PFSK-1 (cell line): Measurements from ENCODE around the gene AKAP8L. TPM values are rescaled to one million over a fixed set of nuclear protein-coding genes. Genes with fewer than 3 reads are reported as not detected.

ENCODE experiments used
- FOXP2 ChIP-seq: optimal IDR thresholded peaks from 2 replicates; pipeline ENCODE3; 2011; ENCODE audit warnings: borderline replicate concordance, control low read depth, inconsistent platforms; ENCODE audit not compliant: insufficient read depth; ENCODE audit errors: extremely low read length, extremely low read depth
- POLR2AphosphoS5 ChIP-seq: IDR thresholded peaks from 2 replicates; pipeline ENCODE4 v1.6.1; 2012; ENCODE audit warnings: low read depth, mild to moderate bottlenecking, control low read depth, low read length, moderate library complexity
- REST ChIP-seq, 2 experiments: IDR thresholded peaks; 2 replicates each; pipeline versions ENCODE4 v1.6.1 to v1.8.0; 2011 to 2012; ENCODE audit warnings: low read depth in 2 of 2, low read length in 2 of 2, control low read depth in 1 of 2, inconsistent platforms in 1 of 2, mild to moderate bottlenecking in 1 of 2, moderate library complexity in 1 of 2; ENCODE audit not compliant: insufficient read depth in 1 of 2
- SIN3A ChIP-seq: IDR thresholded peaks from 2 replicates; pipeline ENCODE4 v1.6.1; 2012; ENCODE audit warnings: mild to moderate bottlenecking, low read length, moderate library complexity, borderline replicate concordance; ENCODE audit not compliant: insufficient read depth
- TAF1 ChIP-seq: IDR thresholded peaks from 2 replicates; pipeline ENCODE4 v1.6.1; 2012; ENCODE audit warnings: low read length, control low read depth, borderline replicate concordance; ENCODE audit not compliant: insufficient read depth
- polyA plus RNA-seq: library from polyadenylated mRNA; unstranded; fragments of >200 nt; gene quantifications from one replicate; pipeline ENCODE4 v1.2.1, GENCODE V29; 2012; ENCODE audit warnings: low read depth, missing spikeins; ENCODE audit not compliant: insufficient read length

Gene AKAP8L
- polyA plus RNA-seq = 110 TPM

- TF ChIP-seq REST (IDR thresholded peaks at IDR 0.05; ENCODE audit: insufficient read depth in 1 of 2, low read depth in 2 of 2, low read length in 2 of 2) (no peak; a peak in 1 of 4 replicates), POLR2AphosphoS5 (no peak; the same call in none of the 2 replicates), FOXP2 (peak; percentile 88), TAF1 (peak; percentile 1; the same call in 1 of the 2 replicates)
These were observed at the start of gene AKAP8L for GRCh38 chr19:15418579-15419412. Gene AKAP8L, minus strand, starts transcription at chr19:15418988. Its CDS starts 65 bp downstream, at chr19:15418923.

GRCh38 chr19:15467734-15468214 is 49.0 kb upstream of the AKAP8L start:
- TF ChIP-seq POLR2AphosphoS5 = no peak
- TF ChIP-seq FOXP2 = no peak
- no peak for TF ChIP-seq SIN3A
- no peak for TF ChIP-seq TAF1
- TF ChIP-seq REST (IDR thresholded peaks at IDR 0.05; ENCODE audit: insufficient read depth in 1 of 2, low read depth in 2 of 2, low read length in 2 of 2) = no peak

- TF ChIP-seq TAF1 (no peak), REST (IDR thresholded peaks at IDR 0.05; ENCODE audit: insufficient read depth in 1 of 2, low read depth in 2 of 2, low read length in 2 of 2) (no peak), POLR2AphosphoS5 (no peak), FOXP2 (no peak), SIN3A (no peak)
These were observed 48.3 kb upstream of the AKAP8L start for GRCh38 chr19:15466851-15467733.

GRCh38 chr19:15464394-15465385 is 45.9 kb upstream of the AKAP8L start, which contains the start of gene RASAL3:
Gene RASAL3, minus strand, starts transcription at chr19:15464544. Its CDS starts 186 bp downstream, at chr19:15464358.
- no peak for TF ChIP-seq REST (IDR thresholded peaks at IDR 0.05; ENCODE audit: insufficient read depth in 1 of 2, low read depth in 2 of 2, low read length in 2 of 2)
- TF ChIP-seq TAF1 = no peak
